WERI-Rb-1 (cell line): ENCODE results near the gene TCF12.
"Not testable (repeated sequence)": the region's sequence is repeated elsewhere in the genome, so short reads cannot be mapped to it uniquely, and the experiment has no call there.

Experiments used
- DNase-seq: peaks from one replicate; pipeline ENCODE4 v3.0.0-alpha.2; 2020
- H3K27ac ChIP-seq: fragments of 250-450 bp; sonication (Bioruptor Pico); 2 replicates; pipeline ENCODE4 v1.5.1; 2020; ENCODE audit warnings: mild to moderate bottlenecking, moderate library complexity
- H3K27me3 ChIP-seq: fragments of 250-450 bp; sonication (Bioruptor Pico); 2 replicates; pipeline ENCODE4 v1.5.1; 2021; ENCODE audit warnings: mild to moderate bottlenecking, low read depth, moderate library complexity; ENCODE audit not compliant: insufficient read depth, severe bottlenecking
- H3K36me3 ChIP-seq: fragments of 250-450 bp; sonication (Bioruptor Pico); 2 replicates; pipeline ENCODE4 v1.5.1; 2020; ENCODE audit warnings: mild to moderate bottlenecking, moderate library complexity
- H3K4me3 ChIP-seq: 2 replicates; pipeline ENCODE4 v1.5.1; 2011; ENCODE audit warnings: low read depth, mild to moderate bottlenecking, control low read depth, low read length
- H3K9me3 ChIP-seq: fragments of 250-450 bp; sonication (Bioruptor Pico); 2 replicates; pipeline ENCODE4 v1.5.1; 2021; ENCODE audit warnings: mild to moderate bottlenecking, moderate library complexity; ENCODE audit not compliant: severe bottlenecking
- TF ChIP-seq, protein P1 (sequence below): IDR thresholded peaks from 2 replicates; pipeline ENCODE4 v1.5.1; 2011; ENCODE audit warnings: low read depth, mild to moderate bottlenecking, control low read depth, inconsistent platforms, low read length

TCF12 gene

DNA sequence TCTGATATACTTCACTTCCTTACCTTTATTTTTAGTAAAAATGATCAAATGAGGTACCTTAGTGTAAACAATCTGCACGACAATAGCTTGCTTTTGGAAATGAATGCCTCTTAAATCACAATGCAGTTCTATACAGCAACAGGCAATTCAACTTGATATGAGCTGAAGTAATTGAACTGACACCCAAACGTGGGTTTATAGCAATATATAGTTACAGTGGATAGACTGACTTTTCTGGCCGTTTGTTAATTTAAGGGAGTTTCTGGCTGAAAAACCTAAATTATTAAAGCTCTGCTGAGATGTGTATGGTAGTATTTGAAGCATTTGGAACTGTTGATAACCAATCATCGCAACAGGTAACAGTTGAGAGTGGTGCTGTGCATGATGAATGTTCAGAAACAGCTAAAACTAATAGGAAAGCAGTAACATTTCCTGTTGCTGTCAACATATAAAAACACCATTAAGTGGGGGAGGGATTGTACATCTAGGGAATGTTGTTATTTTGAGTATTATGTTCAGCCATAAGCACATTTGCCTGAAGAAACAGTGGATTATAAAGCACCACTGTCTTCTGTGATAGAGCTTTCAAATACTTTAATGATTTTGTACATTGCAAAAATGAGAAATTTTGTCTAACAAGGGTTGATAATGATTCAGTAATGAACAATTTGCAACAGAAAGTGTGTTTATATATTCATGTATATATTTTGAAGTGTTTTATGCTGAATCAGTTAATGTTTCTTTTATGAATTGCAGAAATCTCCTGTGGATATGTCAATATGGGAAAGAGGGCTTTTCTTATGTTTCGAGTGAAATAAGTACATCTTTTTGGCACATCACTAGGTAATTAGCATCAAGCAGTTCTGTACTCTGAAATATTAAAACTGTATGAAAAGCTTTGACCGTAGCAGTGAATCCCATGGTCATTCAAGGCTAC lies 176.1 kb downstream of the TCF12 start:
- DNase-seq = no peak
- H3K4me3 ChIP-seq = no peak overlapping the region
- H3K27me3 ChIP-seq = no peaks in the 10 kb centered on the region
- H3K36me3 ChIP-seq = peaks cover 5% of the 10 kb centered on the region
- no peaks in the 10 kb centered on the region for H3K9me3 ChIP-seq
- TF ChIP-seq, protein P1, sequence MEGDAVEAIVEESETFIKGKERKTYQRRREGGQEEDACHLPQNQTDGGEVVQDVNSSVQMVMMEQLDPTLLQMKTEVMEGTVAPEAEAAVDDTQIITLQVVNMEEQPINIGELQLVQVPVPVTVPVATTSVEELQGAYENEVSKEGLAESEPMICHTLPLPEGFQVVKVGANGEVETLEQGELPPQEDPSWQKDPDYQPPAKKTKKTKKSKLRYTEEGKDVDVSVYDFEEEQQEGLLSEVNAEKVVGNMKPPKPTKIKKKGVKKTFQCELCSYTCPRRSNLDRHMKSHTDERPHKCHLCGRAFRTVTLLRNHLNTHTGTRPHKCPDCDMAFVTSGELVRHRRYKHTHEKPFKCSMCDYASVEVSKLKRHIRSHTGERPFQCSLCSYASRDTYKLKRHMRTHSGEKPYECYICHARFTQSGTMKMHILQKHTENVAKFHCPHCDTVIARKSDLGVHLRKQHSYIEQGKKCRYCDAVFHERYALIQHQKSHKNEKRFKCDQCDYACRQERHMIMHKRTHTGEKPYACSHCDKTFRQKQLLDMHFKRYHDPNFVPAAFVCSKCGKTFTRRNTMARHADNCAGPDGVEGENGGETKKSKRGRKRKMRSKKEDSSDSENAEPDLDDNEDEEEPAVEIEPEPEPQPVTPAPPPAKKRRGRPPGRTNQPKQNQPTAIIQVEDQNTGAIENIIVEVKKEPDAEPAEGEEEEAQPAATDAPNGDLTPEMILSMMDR = no peak
- peak overlapping the region; percentile 74 for H3K27ac ChIP-seq

DNA sequence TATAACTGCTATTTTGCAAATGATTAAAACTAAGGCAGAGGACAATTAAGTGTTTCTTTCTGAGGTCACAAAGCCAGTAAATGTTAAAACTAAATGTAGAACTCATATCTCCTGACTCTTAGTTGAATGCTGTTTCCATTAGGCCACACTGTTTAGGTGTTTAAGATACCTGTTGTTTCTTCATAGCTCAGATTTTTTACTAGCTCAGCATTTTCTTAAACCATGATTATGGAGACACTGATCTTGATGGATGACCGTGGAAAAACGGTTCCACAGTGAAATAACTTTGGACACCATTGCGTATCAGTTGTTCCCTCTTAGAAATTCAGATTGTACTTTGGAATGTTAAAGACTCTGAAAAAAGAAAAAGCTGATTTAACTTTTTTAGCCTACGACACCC lies 177.5 kb downstream of the TCF12 start:
- no peak overlapping the region for H3K4me3 ChIP-seq
- TF ChIP-seq, protein P1 = no peak
- H3K9me3 ChIP-seq = no peaks in the 10 kb centered on the region
- peaks cover 5% of the 10 kb centered on the region for H3K36me3 ChIP-seq
- no peak for DNase-seq
- no peaks in the 10 kb centered on the region for H3K27me3 ChIP-seq
- H3K27ac ChIP-seq = no peak overlapping the region

DNA sequence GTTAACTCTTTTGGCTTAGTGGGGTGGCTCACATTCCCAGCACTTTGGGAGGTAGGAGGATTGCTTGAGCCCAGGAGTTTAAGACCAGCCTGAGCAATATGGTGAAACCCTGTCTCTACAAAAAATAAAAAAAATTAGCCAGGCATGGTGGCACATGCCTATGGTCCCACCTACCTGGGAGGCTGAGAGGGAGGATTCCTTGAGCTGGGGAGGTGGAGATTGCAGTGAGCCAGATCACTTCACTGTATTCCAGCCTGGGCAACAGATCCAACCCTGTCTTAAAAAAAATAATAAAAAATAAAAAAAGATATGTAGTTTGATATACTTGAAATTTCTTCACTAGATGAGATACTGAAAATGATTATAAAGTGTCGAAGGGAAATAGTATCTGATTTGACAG lies 178.8 kb downstream of the TCF12 start:
- Histone ChIP-seq H3K27ac (no peak overlapping the region), H3K27me3 (no peaks in the 10 kb centered on the region), H3K9me3 (no peaks in the 10 kb centered on the region), H3K4me3 (no peak overlapping the region), H3K36me3 (peaks cover 9% of the 10 kb centered on the region)
- no peak for DNase-seq
- TF ChIP-seq, protein P1 = no peak

DNA sequence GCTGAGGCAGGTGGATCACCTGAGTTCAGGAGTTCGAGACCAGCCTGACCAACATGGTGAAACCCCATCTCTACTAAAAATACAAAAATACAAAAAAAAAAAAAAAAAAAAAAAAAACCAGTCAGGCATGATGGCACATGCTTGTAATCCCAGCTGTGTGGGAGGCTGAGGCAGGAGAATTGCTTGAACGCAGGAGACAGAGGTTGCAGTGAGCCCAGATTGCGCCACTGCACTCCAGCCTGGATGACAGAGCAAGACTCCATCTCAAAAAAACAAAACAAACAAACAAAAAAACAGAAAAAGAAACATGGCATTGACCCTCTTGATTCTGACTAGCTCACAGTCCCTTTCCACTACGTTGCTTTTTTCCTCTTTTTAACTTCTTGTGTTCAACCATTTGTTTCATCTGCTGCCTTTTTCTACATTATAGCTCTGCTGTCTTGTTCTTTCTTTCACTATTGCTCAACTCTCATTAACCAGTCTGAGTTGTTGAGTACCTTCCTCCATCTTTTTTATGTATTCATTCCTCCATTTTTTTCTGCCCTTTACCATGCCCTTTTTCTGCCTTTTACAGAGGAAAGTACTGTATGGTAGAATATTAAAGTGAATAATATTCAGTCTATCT lies 179.6 kb downstream of the TCF12 start:
- not testable (repeated sequence) for H3K27ac ChIP-seq, DNase-seq

DNA sequence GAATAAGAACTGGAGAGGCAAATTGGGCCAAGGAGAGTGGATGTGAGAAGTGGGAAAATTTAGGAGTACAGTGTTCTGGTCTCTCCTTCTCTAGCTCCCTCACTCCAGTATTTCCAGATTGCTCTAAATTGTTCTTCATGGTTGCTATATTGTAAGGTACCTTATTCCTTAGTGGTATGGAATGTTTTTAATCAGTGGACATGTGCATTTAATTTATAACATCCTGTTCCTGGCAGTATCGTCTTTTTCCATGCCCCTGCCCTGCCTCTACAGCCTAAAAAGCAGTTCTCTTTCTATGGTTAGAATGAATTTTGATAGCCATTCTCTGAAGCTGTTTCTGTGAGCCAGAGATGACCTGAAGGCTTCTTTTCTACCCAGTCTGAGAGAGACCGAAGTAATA lies 180.5 kb downstream of the TCF12 start:
- TF ChIP-seq, protein P1 = no peak
- H3K36me3 ChIP-seq = peaks cover 4% of the 10 kb centered on the region
- DNase-seq = no peak
- no peaks in the 10 kb centered on the region for H3K9me3 ChIP-seq
- no peak overlapping the region for H3K4me3 ChIP-seq
- H3K27me3 ChIP-seq = no peaks in the 10 kb centered on the region
- no peak overlapping the region for H3K27ac ChIP-seq

More for the DNA sequence above, 179.6 kb downstream of the TCF12 start:
- not testable (repeated sequence) for H3K4me3 ChIP-seq, H3K27me3 ChIP-seq, H3K36me3 ChIP-seq, H3K9me3 ChIP-seq

DNA sequence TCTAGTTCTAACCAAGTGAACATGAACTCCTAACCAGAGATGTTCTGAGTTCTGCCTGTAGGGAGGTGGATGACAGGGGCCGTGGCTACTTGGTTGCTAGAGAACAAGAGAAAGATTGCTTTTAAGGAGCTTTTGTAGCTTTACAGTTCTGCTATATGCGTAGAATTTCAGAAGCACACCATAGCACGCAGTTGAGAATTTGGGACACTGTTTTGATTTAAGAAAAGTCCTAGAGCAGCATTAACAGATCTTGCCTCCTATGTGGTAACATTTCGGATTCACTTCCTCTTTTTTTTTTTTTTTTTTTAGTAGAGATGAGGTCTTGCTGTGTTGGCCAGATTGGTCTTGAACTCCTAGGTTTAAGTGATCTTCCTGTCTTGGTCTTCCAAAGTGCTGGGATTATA lies 181.7 kb downstream of the TCF12 start:
- no peak overlapping the region for H3K27ac ChIP-seq
- H3K9me3 ChIP-seq = no peaks in the 10 kb centered on the region
- DNase-seq = no peak
- H3K36me3 ChIP-seq = peaks cover 4% of the 10 kb centered on the region
- TF ChIP-seq, protein P1 = no peak
- H3K4me3 ChIP-seq = no peak overlapping the region
- no peaks in the 10 kb centered on the region for H3K27me3 ChIP-seq
